NK-92 (cell line): ENCODE measurements around the gene DNAI2.

ENCODE experiments used
- DNase-seq: peaks from one replicate; lab custom pipeline; 2025; ENCODE audit not compliant: unreplicated experiment; lab: John Stamatoyannopoulos, UW

Gene DNAI2

GRCh38 chr17:74274060-74274708 lies at the start of gene DNAI2:
DNAI2 (plus strand) TSS chr17:74274234; CDS start chr17:74281818, 7,584 bp downstream.
- no peak for DNase-seq

GRCh38 chr17:74224959-74225725 lies 48.9 kb upstream of the DNAI2 start:
- no peak for DNase-seq

- DNase-seq, result no peak
Observed at GRCh38 chr17:74226252-74226651, 47.8 kb upstream of the DNAI2 start.

- no peak for DNase-seq
Observed at GRCh38 chr17:74227271-74228080, 46.6 kb upstream of the DNAI2 start.

- no peak for DNase-seq
Observed at GRCh38 chr17:74228306-74228978, 45.6 kb upstream of the DNAI2 start.

- no peak for DNase-seq
Observed at GRCh38 chr17:74230896-74231295, 43.1 kb upstream of the DNAI2 start.

- DNase-seq, result no peak
Observed at GRCh38 chr17:74231928-74232907, 41.8 kb upstream of the DNAI2 start.

- DNase-seq, result no peak
Observed at GRCh38 chr17:74233937-74234336, 40.1 kb upstream of the DNAI2 start.

- DNase-seq, result no peak
Observed at GRCh38 chr17:74234486-74234885, 39.5 kb upstream of the DNAI2 start.

- DNase-seq, result no peak
Observed at GRCh38 chr17:74235040-74235581, 38.9 kb upstream of the DNAI2 start.

GRCh38 chr17:74235911-74236371 lies 38.1 kb upstream of the DNAI2 start:
- DNase-seq, result no peak

GRCh38 chr17:74237321-74237720 lies 36.7 kb upstream of the DNAI2 start:
- no peak for DNase-seq

- DNase-seq, result no peak
Observed at GRCh38 chr17:74239172-74239571, 34.9 kb upstream of the DNAI2 start.

- no peak for DNase-seq
Observed at GRCh38 chr17:74240618-74241205, 33.3 kb upstream of the DNAI2 start.

GRCh38 chr17:74241431-74241830 lies 32.6 kb upstream of the DNAI2 start:
- DNase-seq, result no peak

GRCh38 chr17:74241847-74242246 lies 32.2 kb upstream of the DNAI2 start:
- no peak for DNase-seq

GRCh38 chr17:74243013-74243755 lies 30.9 kb upstream of the DNAI2 start:
- no peak for DNase-seq

- no peak for DNase-seq
Observed at GRCh38 chr17:74244128-74244527, 29.9 kb upstream of the DNAI2 start.

- DNase-seq, result no peak
Observed at GRCh38 chr17:74244548-74244947, 29.5 kb upstream of the DNAI2 start.
